Eye (tissue), 1 donor: ENCODE data around the gene CLN3.
A peak's percentile ranks its signal among the peaks of the same experiment; 100 is the strongest.
"Not testable (repeated sequence)": the region's sequence is repeated elsewhere in the genome, so short reads cannot be mapped to it uniquely, and the experiment has no call there.

ENCODE experiments used
- DNase-seq: peaks from one replicate; pipeline ENCODE4 v3.0.0-alpha.2; 2015

CLN3 gene

GRCh38 chr16:28494121-28494851 is 2.4 kb upstream of the CLN3 start, which contains the start of gene APOBR:
Gene APOBR, plus strand, starts transcription at chr16:28494643. Its CDS starts 39 bp downstream, at chr16:28494682.
- no peak for DNase-seq

- no peak for DNase-seq
Measured at GRCh38 chr16:28492511-28492910, 637 bp upstream of the CLN3 start.

GRCh38 chr16:28491230-28491969 is 474 bp downstream of the CLN3 start:
- DNase-seq: peak; percentile 62

- no peak for DNase-seq
Measured at GRCh38 chr16:28486266-28486665, 5.6 kb downstream of the CLN3 start.

- not testable (repeated sequence) for DNase-seq
Measured at GRCh38 chr16:28483361-28483760, 8.5 kb downstream of the CLN3 start.

GRCh38 chr16:28482026-28482425 is 9.8 kb downstream of the CLN3 start:
- no peak for DNase-seq

- DNase-seq: no peak
Measured at GRCh38 chr16:28478506-28479180, 13.2 kb downstream of the CLN3 start.

- no peak for DNase-seq
Measured at GRCh38 chr16:28477311-28477920, 14.5 kb downstream of the CLN3 start.

- no peak for DNase-seq
Measured at GRCh38 chr16:28475221-28475620, 16.7 kb downstream of the CLN3 start.

GRCh38 chr16:28473714-28474265 is 18.1 kb downstream of the CLN3 start:
- DNase-seq: no peak

- not testable (repeated sequence) for DNase-seq
Measured at GRCh38 chr16:28447081-28447480, 44.8 kb downstream of the CLN3 start.

GRCh38 chr16:28446388-28446787 is 45.5 kb downstream of the CLN3 start:
- DNase-seq: not testable (repeated sequence)

GRCh38 chr16:28443943-28444342 is 47.9 kb downstream of the CLN3 start:
- not testable (repeated sequence) for DNase-seq

- not testable (repeated sequence) for DNase-seq
Measured at GRCh38 chr16:28438899-28439298, 53.0 kb downstream of the CLN3 start.

GRCh38 chr16:28435340-28435739 is 56.5 kb downstream of the CLN3 start:
- DNase-seq: not testable (repeated sequence)
